ENCODE data around the gene SSC4D.
"Not testable (repeated sequence)": the region's sequence is repeated elsewhere in the genome, so short reads cannot be mapped to it uniquely, and the experiment has no call there.

Gene SSC4D

GRCh38 chr7:76409537-76409936, at the start of gene SSC4D:
SSC4D (minus strand) TSS chr7:76409697; CDS start chr7:76404439, 5,258 bp downstream.
- no peak for DNase-seq

GRCh38 chr7:76458504-76458903, 49.0 kb upstream of the SSC4D start:
- DNase-seq: not testable (repeated sequence)

GRCh38 chr7:76457017-76457416, 47.5 kb upstream of the SSC4D start:
- DNase-seq: not testable (repeated sequence)

GRCh38 chr7:76445577-76446008, 36.1 kb upstream of the SSC4D start:
- not testable (repeated sequence) for DNase-seq

GRCh38 chr7:76443846-76444245, 34.3 kb upstream of the SSC4D start:
- not testable (repeated sequence) for DNase-seq

- DNase-seq: not testable (repeated sequence)
Observed at GRCh38 chr7:76442664-76443446, 33.4 kb upstream of the SSC4D start.

GRCh38 chr7:76441792-76442191, 32.3 kb upstream of the SSC4D start:
- DNase-seq: not testable (repeated sequence)

GRCh38 chr7:76440404-76440803, 30.9 kb upstream of the SSC4D start:
- DNase-seq: not testable (repeated sequence)

- not testable (repeated sequence) for DNase-seq
Observed at GRCh38 chr7:76439120-76439888, 29.8 kb upstream of the SSC4D start.

GRCh38 chr7:76437873-76438272, 28.4 kb upstream of the SSC4D start:
- peak; percentile 64 for DNase-seq

- no peak for DNase-seq
Observed at GRCh38 chr7:76430836-76431235, 21.3 kb upstream of the SSC4D start.

GRCh38 chr7:76430211-76430610, 20.7 kb upstream of the SSC4D start:
- DNase-seq: no peak

GRCh38 chr7:76428868-76429805, 19.6 kb upstream of the SSC4D start:
- no peak for DNase-seq

- no peak for DNase-seq
Observed at GRCh38 chr7:76428149-76428823, 18.8 kb upstream of the SSC4D start.

GRCh38 chr7:76427635-76428034, 18.1 kb upstream of the SSC4D start:
- DNase-seq: no peak

- DNase-seq: no peak
Observed at GRCh38 chr7:76426246-76426645, 16.7 kb upstream of the SSC4D start.

- not testable (repeated sequence) for DNase-seq
Observed at GRCh38 chr7:76425558-76425957, 16.1 kb upstream of the SSC4D start.

- DNase-seq: no peak
Observed at GRCh38 chr7:76425156-76425555, 15.7 kb upstream of the SSC4D start.

- DNase-seq: no peak
Observed at GRCh38 chr7:76424413-76425111, 15.1 kb upstream of the SSC4D start, which contains the start of gene ZP3. ZP3 (plus strand) TSS chr7:76424950; CDS start chr7:76424965, 15 bp downstream.

- DNase-seq: no peak
Observed at GRCh38 chr7:76423666-76424412, 14.3 kb upstream of the SSC4D start.

GRCh38 chr7:76421097-76421496, 11.6 kb upstream of the SSC4D start:
- not testable (repeated sequence) for DNase-seq

Measured in CD4-positive, alpha-beta T cell treated with Interleukin-15 for 1 hour (primary cell).